Stimulated activated memory B cell treated with anti-CD40 and anti-IgM and Interleukin-4, amounts not matched to agents 10 μg/mL and 1 μg/mL and 100 μg/mL, for 72 hours (primary cell): ENCODE results near the gene MAML3.

Experiments used
- ATAC-seq: fragments of 150-1000 bp; cut with Tn5 transposase; 2 replicates; pipeline ENCODE4 v1.10.0; 2021
- H3K27ac Mint-ChIP-seq: one replicate; pipeline ENCODE4 v1.8.0; 2022; ENCODE audit warnings: mild to moderate bottlenecking, mixed read lengths
- H3K27me3 Mint-ChIP-seq: one replicate; pipeline ENCODE4 v1.8.0; 2022; ENCODE audit warnings: mixed read lengths
- H3K36me3 Mint-ChIP-seq: one replicate; pipeline ENCODE4 v1.8.0; 2022; ENCODE audit warnings: mixed read lengths
- H3K4me1 Mint-ChIP-seq: one replicate; pipeline ENCODE4 v1.8.0; 2022; ENCODE audit warnings: mixed read lengths
- H3K4me3 Mint-ChIP-seq: one replicate; pipeline ENCODE4 v1.8.0; 2022; ENCODE audit warnings: mild to moderate bottlenecking, moderate library complexity, mixed read lengths
- H3K9me3 Mint-ChIP-seq: one replicate; pipeline ENCODE4 v1.8.0; 2022; ENCODE audit warnings: mixed read lengths

Gene MAML3

DNA sequence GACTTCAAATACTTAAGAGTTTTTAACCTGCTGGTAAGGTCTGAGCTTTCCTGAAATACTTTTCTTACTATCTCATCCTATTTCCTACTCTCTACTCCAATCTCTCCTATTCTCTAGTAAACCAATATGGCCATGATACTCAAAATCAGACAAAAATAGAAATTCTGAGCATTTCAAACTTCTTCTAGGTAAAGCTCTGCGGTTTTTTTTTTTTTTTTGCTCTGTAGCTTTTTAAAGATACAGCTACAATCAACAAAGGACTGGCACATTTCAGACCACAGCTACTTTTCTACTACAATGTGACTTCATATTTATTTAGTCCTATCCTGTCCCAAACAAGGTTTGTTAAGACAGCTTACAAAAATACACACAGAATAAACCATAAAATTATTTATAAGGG lies 31.1 kb downstream of the MAML3 start:
- no peak for ATAC-seq
- no peak overlapping the region for H3K27ac Mint-ChIP-seq

GRCh38 chr4:140121646-140122045 lies 32.3 kb downstream of the MAML3 start:
- Mint-ChIP-seq H3K27ac (no peak overlapping the region), H3K9me3 (no peaks in the 10 kb centered on the region), H3K4me1 (no peaks in the 10 kb centered on the region), H3K27me3 (peaks cover 31% of the 10 kb centered on the region), H3K36me3 (no peaks in the 10 kb centered on the region), H3K4me3 (no peak overlapping the region)
- no peak for ATAC-seq

More for the DNA sequence above, 31.1 kb downstream of the MAML3 start:
- H3K9me3 Mint-ChIP-seq: no peaks in the 10 kb centered on the region
- H3K36me3 Mint-ChIP-seq: no peaks in the 10 kb centered on the region
- no peak overlapping the region for H3K4me3 Mint-ChIP-seq
- H3K4me1 Mint-ChIP-seq: no peaks in the 10 kb centered on the region
- H3K27me3 Mint-ChIP-seq: peaks cover 37% of the 10 kb centered on the region

GRCh38 chr4:140118931-140119640 lies 34.9 kb downstream of the MAML3 start:
- H3K27me3 Mint-ChIP-seq: peaks cover 34% of the 10 kb centered on the region
- no peak overlapping the region for H3K4me3 Mint-ChIP-seq
- ATAC-seq: peak; percentile 47
- H3K9me3 Mint-ChIP-seq: no peaks in the 10 kb centered on the region
- H3K27ac Mint-ChIP-seq: no peak overlapping the region
- H3K36me3 Mint-ChIP-seq: no peaks in the 10 kb centered on the region
- H3K4me1 Mint-ChIP-seq: peaks cover 7% of the 10 kb centered on the region

DNA sequence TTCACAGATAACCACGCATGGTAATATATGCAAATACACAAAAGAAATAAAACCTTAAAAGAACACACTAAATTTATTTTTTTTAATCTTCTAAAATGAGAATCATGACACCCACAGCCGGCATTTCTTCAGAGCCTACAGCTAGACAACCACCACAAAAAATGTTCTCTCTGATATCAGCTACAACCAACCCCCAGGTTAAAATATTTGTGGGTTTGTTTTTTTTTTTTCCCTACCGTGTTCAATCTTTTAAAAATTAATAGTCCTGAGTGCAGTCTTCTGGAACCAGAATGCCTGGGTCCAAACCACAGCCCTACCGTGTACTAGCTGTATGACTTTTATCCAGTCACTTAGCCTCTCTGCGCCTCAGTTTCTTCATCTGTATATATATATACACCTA lies 36.0 kb downstream of the MAML3 start:
- no peak overlapping the region for H3K4me3 Mint-ChIP-seq
- peaks cover 23% of the 10 kb centered on the region for H3K27me3 Mint-ChIP-seq
- H3K4me1 Mint-ChIP-seq: peaks cover 7% of the 10 kb centered on the region
- no peaks in the 10 kb centered on the region for H3K36me3 Mint-ChIP-seq
- no peak for ATAC-seq
- H3K9me3 Mint-ChIP-seq: no peaks in the 10 kb centered on the region
- no peak overlapping the region for H3K27ac Mint-ChIP-seq

GRCh38 chr4:140116442-140117104 lies 37.4 kb downstream of the MAML3 start:
- Mint-ChIP-seq H3K4me3 (no peak overlapping the region), H3K9me3 (no peaks in the 10 kb centered on the region), H3K4me1 (peaks cover 7% of the 10 kb centered on the region), H3K27me3 (peaks cover 20% of the 10 kb centered on the region), H3K27ac (no peak overlapping the region), H3K36me3 (no peaks in the 10 kb centered on the region)
- no peak for ATAC-seq

DNA sequence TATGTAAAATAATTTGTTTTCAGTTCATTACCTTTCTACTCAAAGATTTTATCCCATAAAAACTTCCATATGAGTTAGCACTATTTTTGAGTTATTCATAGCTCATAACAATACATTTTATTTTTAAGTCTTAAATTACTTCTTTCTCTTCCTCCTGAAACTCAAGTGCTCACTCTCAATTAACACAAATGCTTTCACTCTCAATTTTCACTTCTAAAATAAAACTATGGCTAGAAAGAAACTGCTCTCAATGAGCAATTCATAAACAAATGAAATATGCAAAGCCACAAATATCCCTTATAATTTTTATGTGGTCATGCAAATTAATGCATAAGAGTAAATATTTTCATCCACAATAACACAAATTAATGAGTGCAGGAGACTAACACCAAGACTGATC lies 38.8 kb downstream of the MAML3 start:
- Mint-ChIP-seq H3K9me3 (no peaks in the 10 kb centered on the region), H3K27ac (no peak overlapping the region), H3K27me3 (peaks cover 23% of the 10 kb centered on the region), H3K4me1 (peaks cover 7% of the 10 kb centered on the region), H3K4me3 (no peak overlapping the region), H3K36me3 (no peaks in the 10 kb centered on the region)
- no peak for ATAC-seq

DNA sequence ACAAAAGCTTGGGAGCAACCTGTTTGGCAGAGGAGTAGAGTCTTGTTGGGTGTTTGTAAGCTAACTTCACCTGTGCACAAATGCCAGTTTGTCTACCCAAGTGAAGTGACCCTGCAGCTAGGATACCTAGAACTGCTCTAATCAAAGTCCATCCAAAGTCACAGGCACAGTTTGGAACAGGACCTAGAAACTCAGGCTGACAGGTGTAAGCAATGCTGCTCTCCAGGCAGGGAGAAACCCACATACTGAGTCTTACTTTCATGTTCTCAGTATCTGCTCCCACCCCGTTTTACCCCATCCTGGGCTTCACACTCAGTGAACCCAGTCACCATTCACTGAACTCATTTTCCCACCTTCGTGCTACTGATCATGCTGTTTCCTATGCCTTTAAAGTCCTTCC lies 40.3 kb downstream of the MAML3 start:
- Mint-ChIP-seq H3K4me1 (peaks cover 7% of the 10 kb centered on the region), H3K27me3 (peaks cover 28% of the 10 kb centered on the region), H3K36me3 (no peaks in the 10 kb centered on the region), H3K27ac (no peak overlapping the region), H3K4me3 (no peak overlapping the region), H3K9me3 (no peaks in the 10 kb centered on the region)
- ATAC-seq: no peak

DNA sequence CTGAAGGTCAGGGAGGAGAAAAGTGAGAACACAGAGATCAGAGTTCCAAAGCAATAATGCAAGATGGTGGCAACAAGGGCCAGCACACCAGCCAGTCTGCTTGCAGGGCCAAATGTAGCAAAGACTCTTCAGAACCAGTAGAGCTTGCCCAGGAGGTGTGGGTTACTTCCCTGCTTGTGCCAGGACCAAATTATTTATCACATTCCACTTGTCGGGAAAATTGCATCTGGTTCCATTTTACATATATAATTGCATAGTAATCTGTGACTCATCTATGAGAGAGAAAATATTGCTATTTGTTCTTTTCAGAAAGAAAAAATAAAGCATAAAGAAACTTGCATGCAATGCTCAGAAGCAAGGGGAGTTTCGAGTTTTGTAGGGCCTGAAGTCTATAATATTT lies 41.4 kb downstream of the MAML3 start:
- H3K27me3 Mint-ChIP-seq: peaks cover 28% of the 10 kb centered on the region

DNA sequence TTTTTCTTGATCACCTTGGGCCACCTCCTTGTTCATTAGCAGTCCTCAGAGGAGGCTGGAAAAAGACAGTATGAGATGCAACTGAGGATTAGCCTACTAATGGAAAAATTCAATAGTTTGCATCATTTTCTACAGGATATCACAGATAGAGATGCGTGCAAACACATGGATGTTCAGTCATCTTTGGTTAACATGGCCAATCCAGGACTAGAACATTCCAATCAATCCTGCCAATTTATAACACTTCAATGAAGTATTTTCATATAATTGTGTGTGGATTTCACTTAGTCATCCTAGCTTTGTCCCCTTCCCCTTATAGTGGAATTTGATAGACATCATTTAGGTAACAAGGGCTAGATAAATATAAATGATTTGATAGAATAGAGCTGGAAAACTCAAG lies 42.7 kb downstream of the MAML3 start:
- Mint-ChIP-seq H3K4me1 (peaks cover 7% of the 10 kb centered on the region), H3K4me3 (no peak overlapping the region), H3K9me3 (no peaks in the 10 kb centered on the region), H3K27me3 (peaks cover 22% of the 10 kb centered on the region), H3K27ac (no peak overlapping the region), H3K36me3 (no peaks in the 10 kb centered on the region)
- ATAC-seq: no peak

More for the DNA sequence above, 41.4 kb downstream of the MAML3 start:
- Mint-ChIP-seq H3K4me3 (no peak overlapping the region), H3K9me3 (no peaks in the 10 kb centered on the region), H3K27ac (no peak overlapping the region), H3K4me1 (peaks cover 7% of the 10 kb centered on the region), H3K36me3 (no peaks in the 10 kb centered on the region)
- ATAC-seq: no peak

DNA sequence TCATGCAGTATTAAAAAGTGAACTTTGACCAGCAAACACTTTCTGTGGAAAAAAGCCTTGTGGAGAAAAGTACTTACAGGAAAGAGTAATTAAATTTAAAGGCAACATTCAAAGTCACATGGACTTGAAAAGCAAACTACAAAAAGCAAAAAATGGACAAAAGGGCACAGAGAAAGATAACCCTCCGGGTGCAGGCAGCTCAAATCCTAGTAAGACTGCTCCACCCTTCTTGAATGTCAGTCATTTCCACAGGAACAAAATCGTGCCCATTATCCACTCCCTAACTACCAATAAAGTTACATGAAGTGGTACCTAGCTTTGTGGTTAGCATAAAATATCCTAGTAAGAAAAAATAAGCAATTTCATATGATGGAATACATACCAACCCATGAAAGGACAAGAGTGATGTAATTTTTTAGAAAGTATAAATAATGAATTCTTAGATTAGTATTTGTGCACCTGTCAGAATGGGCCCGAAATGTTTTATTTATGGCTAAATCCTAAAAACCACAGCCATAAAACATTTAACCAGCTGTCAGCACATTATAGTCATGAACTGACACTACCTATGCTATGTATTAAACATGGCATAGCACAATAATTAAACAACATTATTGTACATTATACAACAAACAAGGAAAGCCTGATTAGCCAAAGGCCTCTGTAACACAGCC lies 43.3 kb downstream of the MAML3 start:
- H3K4me3 Mint-ChIP-seq: no peak overlapping the region
- peaks cover 7% of the 10 kb centered on the region for H3K4me1 Mint-ChIP-seq
- H3K36me3 Mint-ChIP-seq: no peaks in the 10 kb centered on the region
- peaks cover 26% of the 10 kb centered on the region for H3K27me3 Mint-ChIP-seq
- no peaks in the 10 kb centered on the region for H3K9me3 Mint-ChIP-seq
- no peak for ATAC-seq
- no peak overlapping the region for H3K27ac Mint-ChIP-seq

DNA sequence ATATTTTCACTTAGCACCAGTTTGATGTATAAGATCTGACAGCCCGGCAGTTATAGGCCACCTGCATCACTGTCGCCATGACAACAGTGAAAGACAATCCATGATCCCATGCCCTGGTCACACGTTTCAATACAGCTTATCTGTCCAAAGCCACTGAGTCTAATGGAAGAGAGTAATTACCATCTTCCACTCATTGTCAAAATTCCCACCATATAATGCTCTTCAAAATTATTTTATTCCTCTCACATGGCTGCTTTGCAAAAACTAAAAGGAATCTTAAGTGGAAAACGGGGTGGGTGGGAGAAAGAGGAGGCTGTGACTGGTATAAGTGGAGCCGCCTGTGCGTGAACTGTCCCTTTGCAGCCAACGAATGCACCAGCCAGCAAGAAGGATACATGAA lies 44.2 kb downstream of the MAML3 start:
- no peaks in the 10 kb centered on the region for H3K4me1 Mint-ChIP-seq
- no peaks in the 10 kb centered on the region for H3K36me3 Mint-ChIP-seq
- no peaks in the 10 kb centered on the region for H3K9me3 Mint-ChIP-seq

DNA sequence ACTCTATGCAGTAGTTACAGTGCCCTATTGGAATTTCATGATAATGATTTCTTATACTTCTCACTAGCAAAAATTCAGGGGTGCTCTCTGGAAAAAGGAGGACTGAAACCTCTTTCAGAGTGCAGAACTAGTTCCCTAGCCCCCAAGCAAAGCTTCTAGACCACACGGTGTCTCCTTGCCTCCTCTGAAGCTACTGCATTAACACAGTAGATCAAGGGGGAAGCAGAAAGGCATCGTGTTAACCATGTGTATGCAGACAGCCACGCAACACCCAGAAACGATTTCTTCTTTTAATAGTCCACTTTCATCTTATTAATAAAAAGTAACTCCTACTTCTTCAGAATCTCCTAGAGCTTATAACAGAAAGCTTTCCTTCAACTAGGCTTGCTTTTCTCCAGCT lies 44.7 kb downstream of the MAML3 start:
- Mint-ChIP-seq H3K27me3 (peaks cover 25% of the 10 kb centered on the region), H3K36me3 (no peaks in the 10 kb centered on the region), H3K4me1 (no peaks in the 10 kb centered on the region), H3K27ac (no peak overlapping the region), H3K4me3 (no peak overlapping the region), H3K9me3 (no peaks in the 10 kb centered on the region)
- no peak for ATAC-seq

More for the DNA sequence above, 44.2 kb downstream of the MAML3 start:
- H3K27me3 Mint-ChIP-seq: peaks cover 24% of the 10 kb centered on the region
- no peak overlapping the region for H3K27ac Mint-ChIP-seq
- ATAC-seq: no peak
- H3K4me3 Mint-ChIP-seq: no peak overlapping the region

GRCh38 chr4:140108713-140109230 lies 45.2 kb downstream of the MAML3 start:
- H3K36me3 Mint-ChIP-seq: no peaks in the 10 kb centered on the region
- H3K27me3 Mint-ChIP-seq: peaks cover 25% of the 10 kb centered on the region
- no peak for ATAC-seq
- no peak overlapping the region for H3K27ac Mint-ChIP-seq
- no peaks in the 10 kb centered on the region for H3K4me1 Mint-ChIP-seq
- H3K4me3 Mint-ChIP-seq: no peak overlapping the region
- no peaks in the 10 kb centered on the region for H3K9me3 Mint-ChIP-seq

- no peak overlapping the region for H3K27ac Mint-ChIP-seq
- no peaks in the 10 kb centered on the region for H3K9me3 Mint-ChIP-seq
- H3K36me3 Mint-ChIP-seq: no peaks in the 10 kb centered on the region
- no peaks in the 10 kb centered on the region for H3K4me1 Mint-ChIP-seq
- no peak overlapping the region for H3K4me3 Mint-ChIP-seq
- ATAC-seq: no peak
- H3K27me3 Mint-ChIP-seq: peaks cover 25% of the 10 kb centered on the region
Measured at GRCh38 chr4:140108243-140108642, 45.7 kb downstream of the MAML3 start.

DNA sequence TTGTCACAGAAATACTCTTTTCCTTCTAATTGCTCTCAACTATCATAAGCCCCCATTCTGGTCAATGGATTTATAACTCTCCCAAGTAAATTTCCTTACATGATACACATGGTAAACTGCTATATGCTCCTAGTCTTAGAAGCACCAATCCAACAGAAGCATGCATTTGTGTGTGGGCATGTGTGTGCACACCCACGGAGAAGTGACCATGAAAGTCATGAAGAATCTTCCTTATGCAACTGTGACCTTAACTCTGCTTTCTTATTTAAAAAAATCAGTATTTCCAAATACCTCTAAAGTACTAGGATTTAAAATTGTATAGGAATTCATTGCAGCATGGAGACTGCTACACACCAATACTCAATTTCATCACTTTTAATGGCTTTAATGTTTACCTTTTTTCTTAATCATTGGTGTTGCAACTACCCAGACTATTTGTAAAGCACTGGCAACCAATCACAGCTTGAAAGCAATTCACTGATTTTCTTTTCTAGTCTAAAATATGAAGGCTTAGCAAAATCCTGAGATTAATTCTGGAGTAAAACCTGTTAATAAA lies 47.6 kb downstream of the MAML3 start:
- Mint-ChIP-seq H3K27ac (no peak overlapping the region), H3K36me3 (no peaks in the 10 kb centered on the region), H3K4me3 (no peak overlapping the region), H3K27me3 (peaks cover 34% of the 10 kb centered on the region), H3K4me1 (no peaks in the 10 kb centered on the region), H3K9me3 (peaks cover 4% of the 10 kb centered on the region)
- ATAC-seq: no peak
